ENCODE data around the gene WDSUB1. TPM values are rescaled to one million over a fixed set of nuclear protein-coding genes. Genes with fewer than 3 reads are reported as not detected.

Gene WDSUB1
- total RNA-seq, 2 experiments from 2014 or later, result 3.7 to 5.3 TPM

GRCh38 chr2:159292157-159292556 lies 5.7 kb upstream of the WDSUB1 start:
- H3K4me1 ChIP-seq (ENCODE audit: insufficient read depth, low read length, poor library complexity, severe bottlenecking), result no peaks in the 10 kb centered on the region
- no peaks in the 10 kb centered on the region for H3K79me2 ChIP-seq (ENCODE audit: insufficient read depth, low read depth, low read length)
- ChIA-PET CTCF (ENCODE audit: unreplicated experiment) (no interaction called here), POLR2A (interaction anchor here (0.6 kb wide), 1 partner anchor 40 kb away, joined by 3 read pairs; no protein-coding TSS in a partner anchor)
- H3K27ac ChIP-seq (ENCODE audit: low read depth, low read length, poor library complexity, severe bottlenecking), result no peak overlapping the region
- H3K9me2 ChIP-seq (ENCODE audit: insufficient read depth, low read length), result no peaks in the 10 kb centered on the region
- BruUV-seq (replicated peaks), result no TSS peak
- no peaks in the 10 kb centered on the region for H3K36me3 ChIP-seq (ENCODE audit: insufficient read depth, low read length)
- H3K9me3 ChIP-seq (ENCODE audit: low read length), result no peaks in the 10 kb centered on the region
- H2AFZ ChIP-seq (ENCODE audit: low read length), result no peak overlapping the region
- DNase-seq (ENCODE audit: low spot score), result no peak
- no peak overlapping the region for H3K4me2 ChIP-seq (ENCODE audit: low read length)
- H3K4me3 ChIP-seq (ENCODE audit: low read depth, low read length, poor library complexity, severe bottlenecking), result no peak overlapping the region
- intact Hi-C loops (cut with micrococcal nuclease; ENCODE audit: unreplicated experiment), result no loop called here
- H4K20me1 ChIP-seq (ENCODE audit: insufficient read depth, low read length), result no peaks in the 10 kb centered on the region
- TF ChIP-seq EZH2phosphoT487 (IDR thresholded peaks at IDR 0.05; ENCODE audit: borderline replicate concordance, low read depth, low read length), result no peak
- TF ChIP-seq, protein P1, sequence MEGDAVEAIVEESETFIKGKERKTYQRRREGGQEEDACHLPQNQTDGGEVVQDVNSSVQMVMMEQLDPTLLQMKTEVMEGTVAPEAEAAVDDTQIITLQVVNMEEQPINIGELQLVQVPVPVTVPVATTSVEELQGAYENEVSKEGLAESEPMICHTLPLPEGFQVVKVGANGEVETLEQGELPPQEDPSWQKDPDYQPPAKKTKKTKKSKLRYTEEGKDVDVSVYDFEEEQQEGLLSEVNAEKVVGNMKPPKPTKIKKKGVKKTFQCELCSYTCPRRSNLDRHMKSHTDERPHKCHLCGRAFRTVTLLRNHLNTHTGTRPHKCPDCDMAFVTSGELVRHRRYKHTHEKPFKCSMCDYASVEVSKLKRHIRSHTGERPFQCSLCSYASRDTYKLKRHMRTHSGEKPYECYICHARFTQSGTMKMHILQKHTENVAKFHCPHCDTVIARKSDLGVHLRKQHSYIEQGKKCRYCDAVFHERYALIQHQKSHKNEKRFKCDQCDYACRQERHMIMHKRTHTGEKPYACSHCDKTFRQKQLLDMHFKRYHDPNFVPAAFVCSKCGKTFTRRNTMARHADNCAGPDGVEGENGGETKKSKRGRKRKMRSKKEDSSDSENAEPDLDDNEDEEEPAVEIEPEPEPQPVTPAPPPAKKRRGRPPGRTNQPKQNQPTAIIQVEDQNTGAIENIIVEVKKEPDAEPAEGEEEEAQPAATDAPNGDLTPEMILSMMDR (conservative IDR thresholded peaks at IDR 0.05; ENCODE audit: low read length), result no peak

- POLR2A ChIA-PET, result interaction anchor here (0.9 to 1.3 kb wide), 2 partner anchors 10 to 12 kb away, joined by 3 to 4 read pairs; no protein-coding TSS in a partner anchor
- H3K79me2 ChIP-seq (ENCODE audit: insufficient read depth, low read depth, low read length), result no peaks in the 10 kb centered on the region
These were observed 3.9 kb upstream of the WDSUB1 start for GRCh38 chr2:159290289-159290907.

More at GRCh38 chr2:159290289-159290907, 3.9 kb upstream of the WDSUB1 start:
- TF ChIP-seq, protein P1 (conservative IDR thresholded peaks at IDR 0.05; ENCODE audit: low read length), result no peak
- no peak for TF ChIP-seq EZH2phosphoT487 (IDR thresholded peaks at IDR 0.05; ENCODE audit: borderline replicate concordance, low read depth, low read length)
- Histone ChIP-seq H4K20me1 (ENCODE audit: insufficient read depth, low read length) (no peaks in the 10 kb centered on the region), H3K4me1 (ENCODE audit: insufficient read depth, low read length, poor library complexity, severe bottlenecking) (peaks cover 7% of the 10 kb centered on the region), H3K27ac (ENCODE audit: low read depth, low read length, poor library complexity, severe bottlenecking) (no peak overlapping the region), H3K4me3 (ENCODE audit: low read depth, low read length, poor library complexity, severe bottlenecking) (no peak overlapping the region), H3K4me2 (ENCODE audit: low read length) (peak overlapping the region; percentile 11; the same call in 1 of the 2 replicates), H3K36me3 (ENCODE audit: insufficient read depth, low read length) (no peaks in the 10 kb centered on the region), H3K9me3 (ENCODE audit: low read length) (no peaks in the 10 kb centered on the region), H2AFZ (ENCODE audit: low read length) (peak overlapping the region; percentile 76), H3K9me2 (ENCODE audit: insufficient read depth, low read length) (no peaks in the 10 kb centered on the region)
- CTCF ChIA-PET (ENCODE audit: unreplicated experiment), result interaction anchor here (0.6 kb wide), 1 partner anchor 22 kb away, joined by 3 read pairs; no protein-coding TSS in a partner anchor
- peak; percentile 33 for DNase-seq (ENCODE audit: low spot score)
- BruUV-seq (replicated peaks), result no TSS peak
- intact Hi-C loops (cut with micrococcal nuclease; ENCODE audit: unreplicated experiment), result no loop called here
